SK-MEL-5 (cell line): ENCODE results near the gene CHST2. TPM values are rescaled to one million over a fixed set of nuclear protein-coding genes. Genes with fewer than 3 reads are reported as not detected.
"Not testable (repeated sequence)": the region's sequence is repeated elsewhere in the genome, so short reads cannot be mapped to it uniquely, and the experiment has no call there.

Experiments
- DNase-seq: peaks from one replicate; pipeline ENCODE4 v3.0.0-alpha.2; 2016; ENCODE audit warnings: low read depth, low spot score
- in situ Hi-C: cut with HindIII; loops from 2 replicates; pipeline ENCODE4 v1.10.0; 2016; ENCODE audit warnings: low sequenced_read_pairs, high pct_unique_total_duplicates, low pct_unique_long_range_greater_than_20kb
- total RNA-seq: library from RNA; depleted of rRNA; stranded (reverse); fragments of >200 nt; shearing (Covaris generic); gene quantifications from 2 replicates; pipeline ENCODE4 v1.2.3, GENCODE V29; 2014

The CHST2 gene
- total RNA-seq, 1 experiment from 2014 or later, result 3.6 TPM

GRCh38 chr3:143150071-143150470, 30.5 kb downstream of the CHST2 start:
- in situ Hi-C loops, result no loop called here
- no peak for DNase-seq

GRCh38 chr3:143151004-143151731, 31.6 kb downstream of the CHST2 start:
- in situ Hi-C loops, result no loop called here
- no peak for DNase-seq

- in situ Hi-C loops, result no loop called here
- DNase-seq, result peak; percentile 36
Measured at GRCh38 chr3:143152043-143152442, 32.5 kb downstream of the CHST2 start.

GRCh38 chr3:143155756-143156155, 36.2 kb downstream of the CHST2 start:
- in situ Hi-C loops, result no loop called here
- no peak for DNase-seq

GRCh38 chr3:143158014-143158988, 38.7 kb downstream of the CHST2 start:
- in situ Hi-C loops, result no loop called here
- DNase-seq, result no peak

- in situ Hi-C loops, result no loop called here
- no peak for DNase-seq
Measured at GRCh38 chr3:143160437-143160836, 40.9 kb downstream of the CHST2 start.

- no peak for DNase-seq
- in situ Hi-C loops, result no loop called here
Measured at GRCh38 chr3:143163562-143164100, 44.1 kb downstream of the CHST2 start.

- DNase-seq, result no peak
- in situ Hi-C loops, result no loop called here
Measured at GRCh38 chr3:143165211-143165610, 45.6 kb downstream of the CHST2 start.

- in situ Hi-C loops, result not testable (repeated sequence)
- DNase-seq, result peak; percentile 76
Measured at GRCh38 chr3:143165612-143166285, 46.2 kb downstream of the CHST2 start.

GRCh38 chr3:143166376-143166775, 46.8 kb downstream of the CHST2 start:
- DNase-seq, result no peak

GRCh38 chr3:143167969-143168854, 48.6 kb downstream of the CHST2 start:
- DNase-seq, result no peak
- in situ Hi-C loops, result no loop called here

More at GRCh38 chr3:143166376-143166775, 46.8 kb downstream of the CHST2 start:
- in situ Hi-C loops, result no loop called here

GRCh38 chr3:143168855-143169192, 49.3 kb downstream of the CHST2 start:
- DNase-seq, result no peak
- in situ Hi-C loops, result no loop called here

- in situ Hi-C loops, result no loop called here
- no peak for DNase-seq
Measured at GRCh38 chr3:143170074-143170473, 50.5 kb downstream of the CHST2 start.

- in situ Hi-C loops, result no loop called here
- DNase-seq, result peak; percentile 13
Measured at GRCh38 chr3:143170676-143171075, 51.1 kb downstream of the CHST2 start.

- peak; percentile 87 for DNase-seq
- in situ Hi-C loops, result no loop called here
Measured at GRCh38 chr3:143171141-143171980, 51.8 kb downstream of the CHST2 start.

- in situ Hi-C loops, result no loop called here
- DNase-seq, result no peak
Measured at GRCh38 chr3:143172062-143172794, 52.7 kb downstream of the CHST2 start.
